Neural cell (in vitro differentiated cells): ENCODE data around the gene CISD3. TPM values are rescaled to one million over a fixed set of nuclear protein-coding genes. Genes with fewer than 3 reads are reported as not detected.
A peak's percentile ranks its signal among the peaks of the same experiment; 100 is the strongest.

Experiments used
- H2AFZ ChIP-seq: fragments of 200-600, 300-800 bp; sonication (generic), shearing (Covaris generic); 2 replicates; pipeline ENCODE4 v1.6.0; 2014; ENCODE audit warnings: low read depth, mild to moderate bottlenecking, antibody characterized with exemption, low read length, moderate library complexity
- H3F3A ChIP-seq: fragments of 200-600 bp; shearing (Covaris generic); 2 replicates; pipeline ENCODE4 v1.6.1; 2016; ENCODE audit warnings: mild to moderate bottlenecking, moderate library complexity, mixed read lengths, antibody characterized with exemption, low read length; ENCODE audit not compliant: insufficient read depth, poor library complexity, severe bottlenecking
- H3K27ac ChIP-seq: fragments of 200-600, 300-800 bp; sonication (generic), shearing (Covaris generic); 2 replicates; pipeline ENCODE4 v1.5.1; 2014; ENCODE audit warnings: mild to moderate bottlenecking, low read length, moderate library complexity
- H3K27me3 ChIP-seq: fragments of 300-800, 200-600 bp; sonication (generic), shearing (Covaris generic); 2 replicates; pipeline ENCODE4 v1.6.0; 2014; ENCODE audit warnings: mild to moderate bottlenecking, low read depth, low read length, moderate library complexity; ENCODE audit not compliant: insufficient read depth
- H3K36me3 ChIP-seq: fragments of 300-800, 200-600 bp; sonication (generic), shearing (Covaris generic); 2 replicates; pipeline ENCODE4 v1.5.1; 2014; ENCODE audit warnings: mild to moderate bottlenecking, antibody characterized with exemption, low read length, moderate library complexity; ENCODE audit not compliant: insufficient read depth
- H3K4me2 ChIP-seq: fragments of 300-800, 200-600 bp; sonication (generic), shearing (Covaris generic); 2 replicates; pipeline ENCODE4 v1.6.0; 2014; ENCODE audit warnings: mild to moderate bottlenecking, low read length
- H3K4me3 ChIP-seq: fragments of 300-800, 200-600 bp; sonication (generic), shearing (Covaris generic); 2 replicates; pipeline ENCODE4 v1.5.1; 2014; ENCODE audit warnings: mild to moderate bottlenecking, low read length, moderate library complexity
- H3K79me2 ChIP-seq: fragments of 200-600 bp; shearing (Covaris generic); replicated peaks from 2 replicates; pipeline ENCODE4 v1.6.0; 2014; ENCODE audit warnings: mild to moderate bottlenecking, low read length, moderate library complexity; ENCODE audit not compliant: insufficient read depth
- H3K9ac ChIP-seq: fragments of 300-800, 200-600 bp; sonication (generic), shearing (Covaris generic); 2 replicates; pipeline ENCODE4 v1.6.1; 2016; ENCODE audit warnings: mild to moderate bottlenecking, low read length, mixed read lengths
- H3K9me2 ChIP-seq: fragments of 200-600 bp; shearing (Covaris generic); 2 replicates; pipeline ENCODE4 v1.6.1; 2016; ENCODE audit warnings: mild to moderate bottlenecking, low read length, mixed read lengths; ENCODE audit not compliant: insufficient read depth
- H3K9me3 ChIP-seq: fragments of 200-600, 300-800 bp; sonication (generic), shearing (Covaris generic); 2 replicates; pipeline ENCODE4 v1.6.1; 2016; ENCODE audit warnings: mild to moderate bottlenecking, mixed run types, low read length, moderate library complexity, mixed read lengths
- H4K20me1 ChIP-seq: fragments of 200-600 bp; shearing (Covaris generic); 2 replicates; pipeline ENCODE4 v1.6.1; 2016; ENCODE audit warnings: mild to moderate bottlenecking, mixed run types; ENCODE audit not compliant: insufficient read depth
- CTCF ChIP-seq: fragments of 450-650 bp; IDR thresholded peaks from 2 replicates; pipeline ENCODE4 v1.5.1; 2014; ENCODE audit warnings: antibody characterized with exemption, mild to moderate bottlenecking, moderate library complexity; ENCODE audit not compliant: poor library complexity, severe bottlenecking
- EP300 ChIP-seq: fragments of 450-650 bp; conservative IDR thresholded peaks from 2 replicates; pipeline ENCODE4 v1.6.1; 2014; ENCODE audit warnings: antibody characterized with exemption, mild to moderate bottlenecking, moderate library complexity; ENCODE audit not compliant: poor library complexity, severe bottlenecking
- EZH2 ChIP-seq: fragments of 200-600, 300-800 bp; shearing (Covaris generic), sonication (generic); IDR thresholded peaks from 2 replicates; pipeline ENCODE4 v1.6.1; 2014; ENCODE audit warnings: antibody characterized with exemption, low read length, borderline replicate concordance, mild to moderate bottlenecking; ENCODE audit not compliant: insufficient read depth, poor library complexity, severe bottlenecking
- MXI1 ChIP-seq: fragments of 450-650 bp; conservative IDR thresholded peaks from 2 replicates; pipeline ENCODE4 v1.6.1; 2014; ENCODE audit warnings: antibody characterized with exemption, mild to moderate bottlenecking; ENCODE audit not compliant: poor library complexity, severe bottlenecking
- POLR2AphosphoS5 ChIP-seq: IDR thresholded peaks from 2 replicates; pipeline ENCODE4 v1.6.1; 2012
- RAD21 ChIP-seq: fragments of 450-650 bp; conservative IDR thresholded peaks from 2 replicates; pipeline ENCODE4 v1.6.1; 2014; ENCODE audit warnings: antibody characterized with exemption, mild to moderate bottlenecking, moderate library complexity
- SMC3 ChIP-seq: fragments of 450-650 bp; conservative IDR thresholded peaks from 2 replicates; pipeline ENCODE4 v1.6.1; 2014; ENCODE audit warnings: antibody characterized with exemption, mild to moderate bottlenecking, moderate library complexity; ENCODE audit not compliant: poor library complexity
- TAF1 ChIP-seq: IDR thresholded peaks from 2 replicates; pipeline ENCODE4 v1.6.1; 2012; ENCODE audit warnings: low read depth
- polyA plus RNA-seq: library from polyadenylated mRNA; depleted of rRNA; stranded (reverse); fragments of >200 nt; gene quantifications from 2 replicates; pipeline ENCODE4 v1.2.3, GENCODE V29; 2014
- TF ChIP-seq, protein P1 (sequence below): IDR thresholded peaks from 2 replicates; pipeline ENCODE4 v1.6.1; 2012; ENCODE audit warnings: borderline replicate concordance

The CISD3 gene
- polyA plus RNA-seq, 1 donor from 2014 or later, result 1.2 TPM

GRCh38 chr17:38748892-38749222, 18.7 kb downstream of the CISD3 start:
- H3K36me3 ChIP-seq, result no peaks in the 10 kb centered on the region
- peak overlapping the region; percentile 92 for H3K9ac ChIP-seq
- peak overlapping the region; percentile 67 for H3K4me2 ChIP-seq
- no peaks in the 10 kb centered on the region for H3K27me3 ChIP-seq
- H3F3A ChIP-seq, result no peaks in the 10 kb centered on the region
- no peak overlapping the region for H2AFZ ChIP-seq
- H3K9me3 ChIP-seq, result no peaks in the 10 kb centered on the region
- no peaks in the 10 kb centered on the region for H3K9me2 ChIP-seq
- no peaks in the 10 kb centered on the region for H4K20me1 ChIP-seq
- H3K79me2 ChIP-seq, result peaks cover 51% of the 10 kb centered on the region
- H3K4me3 ChIP-seq, result peak overlapping the region; percentile 94
- H3K27ac ChIP-seq, result peak overlapping the region; percentile 94
- TF ChIP-seq POLR2AphosphoS5, result no peak
- TF ChIP-seq SMC3, result no peak
- no peak for TF ChIP-seq TAF1
- no peak for TF ChIP-seq MXI1
- no peak for TF ChIP-seq CTCF
- no peak for TF ChIP-seq EZH2
- TF ChIP-seq EP300, result no peak
- TF ChIP-seq RAD21, result no peak
- TF ChIP-seq, protein P1, sequence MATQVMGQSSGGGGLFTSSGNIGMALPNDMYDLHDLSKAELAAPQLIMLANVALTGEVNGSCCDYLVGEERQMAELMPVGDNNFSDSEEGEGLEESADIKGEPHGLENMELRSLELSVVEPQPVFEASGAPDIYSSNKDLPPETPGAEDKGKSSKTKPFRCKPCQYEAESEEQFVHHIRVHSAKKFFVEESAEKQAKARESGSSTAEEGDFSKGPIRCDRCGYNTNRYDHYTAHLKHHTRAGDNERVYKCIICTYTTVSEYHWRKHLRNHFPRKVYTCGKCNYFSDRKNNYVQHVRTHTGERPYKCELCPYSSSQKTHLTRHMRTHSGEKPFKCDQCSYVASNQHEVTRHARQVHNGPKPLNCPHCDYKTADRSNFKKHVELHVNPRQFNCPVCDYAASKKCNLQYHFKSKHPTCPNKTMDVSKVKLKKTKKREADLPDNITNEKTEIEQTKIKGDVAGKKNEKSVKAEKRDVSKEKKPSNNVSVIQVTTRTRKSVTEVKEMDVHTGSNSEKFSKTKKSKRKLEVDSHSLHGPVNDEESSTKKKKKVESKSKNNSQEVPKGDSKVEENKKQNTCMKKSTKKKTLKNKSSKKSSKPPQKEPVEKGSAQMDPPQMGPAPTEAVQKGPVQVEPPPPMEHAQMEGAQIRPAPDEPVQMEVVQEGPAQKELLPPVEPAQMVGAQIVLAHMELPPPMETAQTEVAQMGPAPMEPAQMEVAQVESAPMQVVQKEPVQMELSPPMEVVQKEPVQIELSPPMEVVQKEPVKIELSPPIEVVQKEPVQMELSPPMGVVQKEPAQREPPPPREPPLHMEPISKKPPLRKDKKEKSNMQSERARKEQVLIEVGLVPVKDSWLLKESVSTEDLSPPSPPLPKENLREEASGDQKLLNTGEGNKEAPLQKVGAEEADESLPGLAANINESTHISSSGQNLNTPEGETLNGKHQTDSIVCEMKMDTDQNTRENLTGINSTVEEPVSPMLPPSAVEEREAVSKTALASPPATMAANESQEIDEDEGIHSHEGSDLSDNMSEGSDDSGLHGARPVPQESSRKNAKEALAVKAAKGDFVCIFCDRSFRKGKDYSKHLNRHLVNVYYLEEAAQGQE, result no peak

GRCh38 chr17:38749223-38750043, 19.3 kb downstream of the CISD3 start:
- H3F3A ChIP-seq, result no peaks in the 10 kb centered on the region
- no peak overlapping the region for H2AFZ ChIP-seq
- no peaks in the 10 kb centered on the region for H3K9me3 ChIP-seq
- H3K9ac ChIP-seq, result peak overlapping the region; percentile 92
- H4K20me1 ChIP-seq, result no peaks in the 10 kb centered on the region
- TF ChIP-seq TAF1 (no peak), MXI1 (no peak), EP300 (no peak), SMC3 (no peak), EZH2 (no peak), POLR2AphosphoS5 (peak; percentile 17), RAD21 (no peak), CTCF (peak; percentile 22)
- TF ChIP-seq, protein P1, result peak; percentile 40
- peak overlapping the region; percentile 67 for H3K4me2 ChIP-seq
- H3K9me2 ChIP-seq, result no peaks in the 10 kb centered on the region
- no peaks in the 10 kb centered on the region for H3K27me3 ChIP-seq
- H3K27ac ChIP-seq, result peak overlapping the region; percentile 94
- H3K36me3 ChIP-seq, result no peaks in the 10 kb centered on the region
- peaks cover 45% of the 10 kb centered on the region for H3K79me2 ChIP-seq
- peak overlapping the region; percentile 94 for H3K4me3 ChIP-seq
